ENCODE data around the gene SUPT3H. TPM values are rescaled to one million over a fixed set of nuclear protein-coding genes. Genes with fewer than 3 reads are reported as not detected.
A peak's percentile ranks its signal among the peaks of the same experiment; 100 is the strongest.

Gene SUPT3H
- total and polyA plus RNA-seq, 7 experiments from 2014 or later: 8.0 to 16.0 (median 12.7) TPM

GRCh38 chr6:44932651-44933091 is 445.1 kb downstream of the SUPT3H start:
- peak overlapping the region; percentile 78 to 98 (median 88) for H3K4me3 Mint-ChIP-seq
- intact Hi-C loops (cut with micrococcal nuclease): loop anchor here (1.0 to 10.0 kb wide), 15 partner anchors 7 to 1192 kb away; partner anchors contain the start of genes ENPP4 (in 1 of the 2) and SUPT3H (in 1 of the 2)
- Histone ChIP-seq H3K9me3 (ENCODE audit: control insufficient read depth in 2 of 3, low read length in 3 of 3) (no peaks in the 10 kb centered on the region), H3K27ac (ENCODE audit: low read depth, low read length) (peak overlapping the region; percentile 71), H3K36me3 (ENCODE audit: control insufficient read depth in 2 of 3, insufficient read depth in 3 of 3, low read length in 3 of 3) (no peaks in the 10 kb centered on the region), H3K27me3 (ENCODE audit: control insufficient read depth in 2 of 2, insufficient read depth in 2 of 2, low read length in 2 of 2) (no peaks in the 10 kb centered on the region), H3K4me3 (ENCODE audit: low read length) (peak overlapping the region; percentile 37), H3K4me1 (ENCODE audit: control insufficient read depth in 2 of 2, insufficient read depth in 2 of 2, low read length in 2 of 2) (peaks cover 17 to 42% of the 10 kb centered on the region in 2 donors)
- ChIA-PET CTCF (no interaction called here), POLR2A (interaction anchor here (0.6 to 1.2 kb wide), 6 partner anchors 13 to 88 kb away, joined by 3 to 6 read pairs (median 3); no protein-coding TSS in a partner anchor)
- H3K36me3 Mint-ChIP-seq: peaks cover 0 to 15% (median 12%) of the 10 kb centered on the region in 5 donors
- no peaks in the 10 kb centered on the region for H3K27me3 Mint-ChIP-seq
- peak overlapping the region; percentile 92 to 99 (median 96) for H3K27ac Mint-ChIP-seq
- peaks cover 0 to 5% (median 0%) of the 10 kb centered on the region in 11 donors for H3K9me3 Mint-ChIP-seq
- peak; percentile 91 for ATAC-seq
- DNase-seq: peak in 7 of 9 donors; percentile 46 to 66 (median 58)
- H3K4me1 Mint-ChIP-seq: peaks cover 26 to 67% (median 60%) of the 10 kb centered on the region in 7 donors

GRCh38 chr6:44931385-44931784 is 446.3 kb downstream of the SUPT3H start:
- Histone ChIP-seq H3K4me1 (ENCODE audit: control insufficient read depth in 2 of 2, insufficient read depth in 2 of 2, low read length in 2 of 2) (peaks cover 17 to 41% of the 10 kb centered on the region in 2 donors), H3K27ac (ENCODE audit: low read depth, low read length) (peak overlapping the region; percentile 71), H3K36me3 (ENCODE audit: control insufficient read depth in 2 of 3, insufficient read depth in 3 of 3, low read length in 3 of 3) (no peaks in the 10 kb centered on the region), H3K27me3 (ENCODE audit: control insufficient read depth in 2 of 2, insufficient read depth in 2 of 2, low read length in 2 of 2) (no peaks in the 10 kb centered on the region), H3K4me3 (ENCODE audit: low read length) (peak overlapping the region; percentile 52), H3K9me3 (ENCODE audit: control insufficient read depth in 2 of 3, low read length in 3 of 3) (no peaks in the 10 kb centered on the region)
- peak overlapping the region; percentile 78 to 91 (median 86) for H3K4me3 Mint-ChIP-seq
- ATAC-seq (no peak), DNase-seq (no peak)
- H3K27me3 Mint-ChIP-seq: no peaks in the 10 kb centered on the region
- CTCF ChIA-PET: interaction anchor here (0.7 to 1.1 kb wide), 4 partner anchors 20 to 751 kb away, joined by 3 to 4 read pairs (median 3); no protein-coding TSS in a partner anchor
- H3K9me3 Mint-ChIP-seq: peaks cover 0 to 5% (median 0%) of the 10 kb centered on the region in 11 donors
- peaks cover 0 to 15% (median 10%) of the 10 kb centered on the region in 5 donors for H3K36me3 Mint-ChIP-seq
- intact Hi-C loops (cut with micrococcal nuclease): loop anchor here (1.0 to 10.0 kb wide), 6 partner anchors 9 to 1193 kb away; partner anchors contain the start of gene ENPP4 (in 1 of the 2)
- POLR2A ChIA-PET: interaction anchor here (0.6 to 1.1 kb wide), 4 partner anchors 9 to 669 kb away, joined by 3 to 4 read pairs (median 4); partner anchors contain the start of gene SUPT3H
- peak overlapping the region; percentile 79 to 99 (median 94) for H3K27ac Mint-ChIP-seq
- peaks cover 23 to 62% (median 55%) of the 10 kb centered on the region in 7 donors for H3K4me1 Mint-ChIP-seq

- peaks cover 0 to 4% (median 0%) of the 10 kb centered on the region in 11 donors for H3K9me3 Mint-ChIP-seq
- ChIA-PET CTCF (no interaction called here), POLR2A (interaction anchor here (0.8 to 1.1 kb wide), 2 partner anchors 9 to 12 kb away, joined by 3 to 5 read pairs; no protein-coding TSS in a partner anchor)
- no peak overlapping the region for H3K27ac Mint-ChIP-seq
- H3K27ac ChIP-seq (ENCODE audit: low read depth, low read length): no peak overlapping the region
- peaks cover 22 to 64% (median 53%) of the 10 kb centered on the region in 7 donors for H3K4me1 Mint-ChIP-seq
- H3K36me3 ChIP-seq (ENCODE audit: control insufficient read depth in 2 of 3, insufficient read depth in 3 of 3, low read length in 3 of 3): no peaks in the 10 kb centered on the region
- intact Hi-C loops (cut with micrococcal nuclease): no loop called here
- DNase-seq (no peak), ATAC-seq (no peak)
- no peaks in the 10 kb centered on the region for H3K9me3 ChIP-seq (ENCODE audit: control insufficient read depth in 2 of 3, low read length in 3 of 3)
- H3K4me3 ChIP-seq (ENCODE audit: low read length): no peak overlapping the region
- H3K27me3 ChIP-seq (ENCODE audit: control insufficient read depth in 2 of 2, insufficient read depth in 2 of 2, low read length in 2 of 2): no peaks in the 10 kb centered on the region
- H3K36me3 Mint-ChIP-seq: peaks cover 0 to 18% (median 10%) of the 10 kb centered on the region in 5 donors
- H3K4me3 Mint-ChIP-seq: no peak overlapping the region
- peaks cover 27 to 38% of the 10 kb centered on the region in 2 donors for H3K4me1 ChIP-seq (ENCODE audit: control insufficient read depth in 2 of 2, insufficient read depth in 2 of 2, low read length in 2 of 2)
- no peaks in the 10 kb centered on the region for H3K27me3 Mint-ChIP-seq
Observed at GRCh38 chr6:44926556-44926955, 451.2 kb downstream of the SUPT3H start.

- Histone ChIP-seq H3K27me3 (ENCODE audit: control insufficient read depth in 2 of 2, insufficient read depth in 2 of 2, low read length in 2 of 2) (no peaks in the 10 kb centered on the region), H3K9me3 (ENCODE audit: control insufficient read depth in 2 of 3, low read length in 3 of 3) (no peaks in the 10 kb centered on the region), H3K27ac (ENCODE audit: low read depth, low read length) (peak overlapping the region; percentile 67), H3K4me3 (ENCODE audit: low read length) (peak overlapping the region; percentile 22), H3K4me1 (ENCODE audit: control insufficient read depth in 2 of 2, insufficient read depth in 2 of 2, low read length in 2 of 2) (peaks cover 19 to 35% of the 10 kb centered on the region in 2 donors), H3K36me3 (ENCODE audit: control insufficient read depth in 2 of 3, insufficient read depth in 3 of 3, low read length in 3 of 3) (no peaks in the 10 kb centered on the region)
- Mint-ChIP-seq H3K27me3 (no peaks in the 10 kb centered on the region), H3K27ac (peak overlapping the region; percentile 22 to 80 (median 51)), H3K36me3 (peaks cover 5 to 15% (median 11%) of the 10 kb centered on the region in 5 donors), H3K9me3 (peaks cover 0 to 4% (median 0%) of the 10 kb centered on the region in 11 donors), H3K4me1 (peaks cover 25 to 63% (median 51%) of the 10 kb centered on the region in 7 donors), H3K4me3 (peak overlapping the region in 9 of 10 donors; percentile 5 to 60 (median 43))
- DNase-seq: peak in 7 of 9 donors; percentile 33 to 82 (median 64)
- ChIA-PET CTCF (no interaction called here), POLR2A (no interaction called here)
- ATAC-seq: peak; percentile 95
- intact Hi-C loops (cut with micrococcal nuclease): loop anchor here (1.0 to 2.0 kb wide), 4 partner anchors 8 to 232 kb away; no protein-coding TSS in a partner anchor
Observed at GRCh38 chr6:44925100-44925739, 452.5 kb downstream of the SUPT3H start.

GRCh38 chr6:44923444-44923843 is 454.3 kb downstream of the SUPT3H start:
- CTCF ChIA-PET: no interaction called here
- peak; percentile 21 for ATAC-seq
- POLR2A ChIA-PET: no interaction called here
- Histone ChIP-seq H3K4me3 (ENCODE audit: low read length) (no peak overlapping the region), H3K36me3 (ENCODE audit: control insufficient read depth in 2 of 3, insufficient read depth in 3 of 3, low read length in 3 of 3) (no peaks in the 10 kb centered on the region), H3K9me3 (ENCODE audit: control insufficient read depth in 2 of 3, low read length in 3 of 3) (no peaks in the 10 kb centered on the region), H3K27ac (ENCODE audit: low read depth, low read length) (no peak overlapping the region), H3K4me1 (ENCODE audit: control insufficient read depth in 2 of 2, insufficient read depth in 2 of 2, low read length in 2 of 2) (peaks cover 19 to 33% of the 10 kb centered on the region in 2 donors), H3K27me3 (ENCODE audit: control insufficient read depth in 2 of 2, insufficient read depth in 2 of 2, low read length in 2 of 2) (no peaks in the 10 kb centered on the region)
- H3K4me3 Mint-ChIP-seq: peak overlapping the region in 7 of 10 donors; percentile 23 to 69 (median 56)
- H3K4me1 Mint-ChIP-seq: peaks cover 26 to 64% (median 55%) of the 10 kb centered on the region in 7 donors
- no peaks in the 10 kb centered on the region for H3K27me3 Mint-ChIP-seq
- intact Hi-C loops (cut with micrococcal nuclease): no loop called here
- DNase-seq: no peak
- peaks cover 5 to 18% (median 16%) of the 10 kb centered on the region in 5 donors for H3K36me3 Mint-ChIP-seq
- H3K27ac Mint-ChIP-seq: peak overlapping the region; percentile 40 to 83 (median 58)
- peaks cover 0 to 4% (median 0%) of the 10 kb centered on the region in 11 donors for H3K9me3 Mint-ChIP-seq

GRCh38 chr6:44921798-44922197 is 455.9 kb downstream of the SUPT3H start:
- Histone ChIP-seq H3K4me1 (ENCODE audit: control insufficient read depth in 2 of 2, insufficient read depth in 2 of 2, low read length in 2 of 2) (peaks cover 19 to 33% of the 10 kb centered on the region in 2 donors), H3K9me3 (ENCODE audit: control insufficient read depth in 2 of 3, low read length in 3 of 3) (no peaks in the 10 kb centered on the region), H3K27ac (ENCODE audit: low read depth, low read length) (no peak overlapping the region), H3K36me3 (ENCODE audit: control insufficient read depth in 2 of 3, insufficient read depth in 3 of 3, low read length in 3 of 3) (no peaks in the 10 kb centered on the region), H3K4me3 (ENCODE audit: low read length) (peak overlapping the region; percentile 16), H3K27me3 (ENCODE audit: control insufficient read depth in 2 of 2, insufficient read depth in 2 of 2, low read length in 2 of 2) (no peaks in the 10 kb centered on the region)
- no peaks in the 10 kb centered on the region for H3K9me3 Mint-ChIP-seq
- intact Hi-C loops (cut with micrococcal nuclease): no loop called here
- CTCF ChIA-PET: interaction anchor here (0.7 kb wide), 1 partner anchor 47 kb away, joined by 4 read pairs; no protein-coding TSS in a partner anchor
- H3K27ac Mint-ChIP-seq: peak overlapping the region in 8 of 9 donors; percentile 37 to 82 (median 57)
- H3K36me3 Mint-ChIP-seq: peaks cover 5 to 15% (median 13%) of the 10 kb centered on the region in 5 donors
- no peaks in the 10 kb centered on the region for H3K27me3 Mint-ChIP-seq
- DNase-seq (no peak), ATAC-seq (no peak)
- POLR2A ChIA-PET: interaction anchor here (0.6 kb wide), 1 partner anchor 10 kb away, joined by 3 read pairs; no protein-coding TSS in a partner anchor
- H3K4me3 Mint-ChIP-seq: peak overlapping the region in 9 of 10 donors; percentile 7 to 71 (median 53)
- peaks cover 24 to 60% (median 48%) of the 10 kb centered on the region in 7 donors for H3K4me1 Mint-ChIP-seq

Measured in naive thymus-derived CD4-positive, alpha-beta T cell (primary cell).